Naive B cell (primary cell): Measurements from ENCODE around the gene PCDHB8. TPM values are rescaled to one million over a fixed set of nuclear protein-coding genes. Genes with fewer than 3 reads are reported as not detected.
"Not testable (repeated sequence)": the region's sequence is repeated elsewhere in the genome, so short reads cannot be mapped to it uniquely, and the experiment has no call there.

Experiments used
- ATAC-seq, 2 donors: fragments of 150-1000 bp; cut with Tn5 transposase; 2 replicates each; pipeline ENCODE4 v1.10.0; 2021; ENCODE audit warnings: low read depth in 2 of 2, mild to moderate bottlenecking in 2 of 2, moderate library complexity in 2 of 2
- DNase-seq: peaks from one replicate; pipeline ENCODE4 v3.0.0; 2022
- H3K27ac Mint-ChIP-seq, 6 donors: one replicate each; pipeline ENCODE4 v1.8.0; 2020 to 2022; ENCODE audit warnings: mild to moderate bottlenecking in 6 of 6, mixed read lengths in 6 of 6, moderate library complexity in 5 of 6, inconsistent platforms in 2 of 6
- H3K27me3 Mint-ChIP-seq, 3 donors: one replicate each; pipeline ENCODE4 v1.8.0; 2021 to 2022; ENCODE audit warnings: mixed read lengths in 3 of 3, mild to moderate bottlenecking in 1 of 3
- H3K36me3 Mint-ChIP-seq, 2 donors: one replicate each; pipeline ENCODE4 v1.8.0; 2020 to 2022; ENCODE audit warnings: mixed read lengths in 2 of 2, inconsistent platforms in 1 of 2, mild to moderate bottlenecking in 1 of 2
- H3K4me1 Mint-ChIP-seq, 3 donors: one replicate each; pipeline ENCODE4 v1.8.0; 2020 to 2022; ENCODE audit warnings: mixed read lengths in 3 of 3, inconsistent platforms in 1 of 3, mild to moderate bottlenecking in 1 of 3, moderate library complexity in 1 of 3
- H3K4me3 Mint-ChIP-seq, 8 donors: one replicate each; pipeline ENCODE4 v1.8.0; 2020 to 2022; ENCODE audit warnings: mild to moderate bottlenecking in 8 of 8, mixed read lengths in 8 of 8, moderate library complexity in 8 of 8, inconsistent platforms in 2 of 8
- H3K9me3 Mint-ChIP-seq, 7 donors: one replicate each; pipeline ENCODE4 v1.8.0; 2020 to 2022; ENCODE audit warnings: mixed read lengths in 7 of 7, mild to moderate bottlenecking in 5 of 7, inconsistent platforms in 2 of 7, moderate library complexity in 1 of 7
- polyA plus RNA-seq, 6 donors: library from polyadenylated mRNA; unstranded; fragments of 300-500 nt; fragmentation: Illumina TruSeq; gene quantifications; one replicate each; pipeline ENCODE4 v1.2.3, GENCODE V29; 2021; ENCODE audit warnings: low read depth in 6 of 6

Gene PCDHB8
- polyA plus RNA-seq, 6 donors from 2014 or later: not detected

- DNase-seq: no peak
These were observed 14.6 kb downstream of the PCDHB8 start, which contains the start of gene PCDHB10 for GRCh38 chr5:141192110-141192725. TSS of gene PCDHB10 (plus strand) at chr5:141192353. CDS start at chr5:141192553, 200 bp downstream.

GRCh38 chr5:141194332-141194731, 16.7 kb downstream of the PCDHB8 start:
- not testable (repeated sequence) for H3K27ac Mint-ChIP-seq
- H3K27me3 Mint-ChIP-seq: peaks cover 22 to 58% (median 33%) of the 10 kb centered on the region in 3 donors

More at GRCh38 chr5:141192110-141192725, 14.6 kb downstream of the PCDHB8 start, which contains the start of gene PCDHB10:
- Mint-ChIP-seq H3K9me3 (peaks cover 7 to 78% (median 55%) of the 10 kb centered on the region in 7 donors), H3K36me3 (peaks cover 12 to 44% of the 10 kb centered on the region in 2 donors), H3K27ac (no peak within 1 kb of the TSS), H3K4me1 (peaks cover 0 to 2% (median 0%) of the 10 kb centered on the region in 3 donors), H3K27me3 (peaks cover 23 to 53% (median 28%) of the 10 kb centered on the region in 3 donors), H3K4me3 (peak within 1 kb of the TSS in 2 of 8 donors; percentile 8 to 45)
- ATAC-seq: no peak

GRCh38 chr5:141196363-141196762, 18.8 kb downstream of the PCDHB8 start:
- Mint-ChIP-seq H3K9me3 (peaks cover 10 to 87% (median 51%) of the 10 kb centered on the region in 7 donors), H3K4me3 (no peak overlapping the region), H3K4me1 (no peaks in the 10 kb centered on the region), H3K27me3 (peaks cover 30 to 61% (median 30%) of the 10 kb centered on the region in 3 donors), H3K27ac (no peak overlapping the region), H3K36me3 (peaks cover 22 to 51% of the 10 kb centered on the region in 2 donors)
- ATAC-seq (no peak), DNase-seq (no peak)

More at GRCh38 chr5:141194332-141194731, 16.7 kb downstream of the PCDHB8 start:
- Mint-ChIP-seq H3K9me3 (peaks cover 8 to 85% (median 48%) of the 10 kb centered on the region in 7 donors), H3K36me3 (peaks cover 14 to 48% of the 10 kb centered on the region in 2 donors)
- ATAC-seq, DNase-seq, H3K4me3 Mint-ChIP-seq, H3K4me1 Mint-ChIP-seq: not testable (repeated sequence)

- H3K9me3 Mint-ChIP-seq: peaks cover 10 to 78% (median 39%) of the 10 kb centered on the region in 7 donors
- peaks cover 20 to 59% (median 29%) of the 10 kb centered on the region in 3 donors for H3K27me3 Mint-ChIP-seq
- no peak for ATAC-seq
- no peak within 1 kb of the TSS for H3K27ac Mint-ChIP-seq
- H3K36me3 Mint-ChIP-seq: peaks cover 22 to 29% of the 10 kb centered on the region in 2 donors
- no peak within 1 kb of the TSS for H3K4me3 Mint-ChIP-seq
- no peak for DNase-seq
- H3K4me1 Mint-ChIP-seq: no peaks in the 10 kb centered on the region
These were observed 22.0 kb downstream of the PCDHB8 start, which contains the start of gene PCDHB11 for GRCh38 chr5:141199359-141200235. TSS of gene PCDHB11 (plus strand) at chr5:141199627. CDS start at chr5:141199775, 148 bp downstream.

GRCh38 chr5:141201126-141201525, 23.5 kb downstream of the PCDHB8 start:
- H3K27me3 Mint-ChIP-seq: peaks cover 20 to 68% (median 37%) of the 10 kb centered on the region in 3 donors
- not testable (repeated sequence) for H3K4me1 Mint-ChIP-seq

GRCh38 chr5:141201646-141202045, 24.1 kb downstream of the PCDHB8 start:
- not testable (repeated sequence) for H3K4me1 Mint-ChIP-seq, DNase-seq, ATAC-seq, H3K4me3 Mint-ChIP-seq
- Mint-ChIP-seq H3K36me3 (peaks cover 15 to 22% of the 10 kb centered on the region in 2 donors), H3K9me3 (peaks cover 10 to 60% (median 30%) of the 10 kb centered on the region in 7 donors), H3K27ac (peak overlapping the region in 2 of 6 donors; percentile 44 to 68), H3K27me3 (peaks cover 24 to 74% (median 40%) of the 10 kb centered on the region in 3 donors)

More at GRCh38 chr5:141201126-141201525, 23.5 kb downstream of the PCDHB8 start:
- DNase-seq, H3K4me3 Mint-ChIP-seq, ATAC-seq: not testable (repeated sequence)
- Mint-ChIP-seq H3K27ac (peak overlapping the region in 1 of 6 donors; percentile 37), H3K36me3 (peaks cover 21 to 27% of the 10 kb centered on the region in 2 donors), H3K9me3 (peaks cover 10 to 66% (median 35%) of the 10 kb centered on the region in 7 donors)

GRCh38 chr5:141208478-141208877, 30.9 kb downstream of the PCDHB8 start, which contains the start of gene PCDHB12:
TSS of gene PCDHB12 (plus strand) at chr5:141208719. CDS start at chr5:141208908, 189 bp downstream.
- peaks cover 0 to 6% of the 10 kb centered on the region in 2 donors for H3K36me3 Mint-ChIP-seq
- H3K4me3 Mint-ChIP-seq: peak within 1 kb of the TSS in 2 of 8 donors; percentile 9 to 38
- H3K9me3 Mint-ChIP-seq: peaks cover 0 to 32% (median 10%) of the 10 kb centered on the region in 7 donors
- no peaks in the 10 kb centered on the region for H3K4me1 Mint-ChIP-seq
- peaks cover 51 to 70% (median 57%) of the 10 kb centered on the region in 3 donors for H3K27me3 Mint-ChIP-seq
- DNase-seq (no peak), ATAC-seq (no peak)
- peak within 1 kb of the TSS in 1 of 6 donors; percentile 71 for H3K27ac Mint-ChIP-seq

- not testable (repeated sequence) for H3K27ac Mint-ChIP-seq, DNase-seq, H3K4me1 Mint-ChIP-seq, ATAC-seq, H3K36me3 Mint-ChIP-seq, H3K4me3 Mint-ChIP-seq
- H3K9me3 Mint-ChIP-seq: peaks cover 0 to 47% (median 16%) of the 10 kb centered on the region in 7 donors
- peaks cover 62 to 76% (median 63%) of the 10 kb centered on the region in 3 donors for H3K27me3 Mint-ChIP-seq
These were observed 32.7 kb downstream of the PCDHB8 start for GRCh38 chr5:141210281-141210680.

GRCh38 chr5:141210849-141211248, 33.3 kb downstream of the PCDHB8 start:
- peaks cover 0 to 50% (median 19%) of the 10 kb centered on the region in 7 donors for H3K9me3 Mint-ChIP-seq
- not testable (repeated sequence) for H3K27ac Mint-ChIP-seq, DNase-seq, H3K4me3 Mint-ChIP-seq, H3K36me3 Mint-ChIP-seq, H3K4me1 Mint-ChIP-seq, ATAC-seq
- peaks cover 61 to 77% (median 62%) of the 10 kb centered on the region in 3 donors for H3K27me3 Mint-ChIP-seq

GRCh38 chr5:141213656-141214339, 36.2 kb downstream of the PCDHB8 start, which contains the start of gene PCDHB13:
TSS of gene PCDHB13 (plus strand) at chr5:141213919. CDS start at chr5:141214124, 205 bp downstream.
- not testable (repeated sequence) for H3K4me3 Mint-ChIP-seq, ATAC-seq, H3K4me1 Mint-ChIP-seq, DNase-seq, H3K27ac Mint-ChIP-seq
- H3K9me3 Mint-ChIP-seq: peaks cover 4 to 70% (median 34%) of the 10 kb centered on the region in 7 donors
- H3K27me3 Mint-ChIP-seq: peaks cover 51 to 70% (median 51%) of the 10 kb centered on the region in 3 donors
- H3K36me3 Mint-ChIP-seq: peaks cover 7 to 20% of the 10 kb centered on the region in 2 donors

GRCh38 chr5:141214583-141214982, 37.0 kb downstream of the PCDHB8 start:
- H3K27ac Mint-ChIP-seq, H3K4me3 Mint-ChIP-seq, H3K4me1 Mint-ChIP-seq, DNase-seq, ATAC-seq: not testable (repeated sequence)
- peaks cover 49 to 67% (median 53%) of the 10 kb centered on the region in 3 donors for H3K27me3 Mint-ChIP-seq
- peaks cover 11 to 23% of the 10 kb centered on the region in 2 donors for H3K36me3 Mint-ChIP-seq
- H3K9me3 Mint-ChIP-seq: peaks cover 7 to 70% (median 39%) of the 10 kb centered on the region in 7 donors

- not testable (repeated sequence) for ATAC-seq, H3K4me1 Mint-ChIP-seq, H3K4me3 Mint-ChIP-seq, H3K27ac Mint-ChIP-seq, DNase-seq
- peaks cover 49 to 68% (median 62%) of the 10 kb centered on the region in 3 donors for H3K27me3 Mint-ChIP-seq
- H3K9me3 Mint-ChIP-seq: peaks cover 9 to 73% (median 38%) of the 10 kb centered on the region in 7 donors
- H3K36me3 Mint-ChIP-seq: peaks cover 12 to 30% of the 10 kb centered on the region in 2 donors
These were observed 37.9 kb downstream of the PCDHB8 start for GRCh38 chr5:141215504-141215903.
